ENCODE results near the gene AKNA. TPM values are rescaled to one million over a fixed set of nuclear protein-coding genes. Genes with fewer than 3 reads are reported as not detected.

AKNA gene
- total RNA-seq, 1 experiment from 2014 or later: 14.4 TPM

- Histone ChIP-seq H3K79me2 (ENCODE audit: low read depth) (no peaks in the 10 kb centered on the region), H3K9me3 (ENCODE audit: insufficient read depth, low read depth) (no peaks in the 10 kb centered on the region), H3F3A (ENCODE audit: insufficient read depth, low read depth) (no peaks in the 10 kb centered on the region), H3K4me1 (replicated peaks; ENCODE audit: insufficient read depth) (no peaks in the 10 kb centered on the region), H3K36me3 (ENCODE audit: low read depth) (no peaks in the 10 kb centered on the region), H2AFZ (no peak overlapping the region), H3K9me2 (ENCODE audit: insufficient read depth) (no peaks in the 10 kb centered on the region), H3K27ac (no peak overlapping the region), H4K20me1 (ENCODE audit: insufficient read depth) (no peaks in the 10 kb centered on the region), H3K4me3 (no peak overlapping the region), H3K27me3 (ENCODE audit: insufficient read depth, low read depth) (no peaks in the 10 kb centered on the region), H3K4me2 (no peak overlapping the region)
- no TSS peak for BruUV-seq (replicated peaks)
- ChIA-PET CTCF (no interaction called here), POLR2A (ENCODE audit: unreplicated experiment) (no interaction called here)
- TF ChIP-seq EZH2 (IDR thresholded peaks at IDR 0.05; ENCODE audit: low read depth) (no peak), CTCF (conservative IDR thresholded peaks at IDR 0.05) (no peak)
- intact Hi-C loops (cut with micrococcal nuclease; ENCODE audit: unreplicated experiment): loop anchor here (10.0 kb wide), 1 partner anchor 142 kb away; no protein-coding TSS in a partner anchor
- DNase-seq: no peak
Observed at GRCh38 chr9:114342755-114343440, 44.9 kb downstream of the AKNA start.

- Histone ChIP-seq H3K4me2 (no peak overlapping the region), H3F3A (ENCODE audit: insufficient read depth, low read depth) (no peaks in the 10 kb centered on the region), H3K27ac (no peak overlapping the region), H3K9me3 (ENCODE audit: insufficient read depth, low read depth) (no peaks in the 10 kb centered on the region), H3K4me3 (no peak overlapping the region), H3K79me2 (ENCODE audit: low read depth) (no peaks in the 10 kb centered on the region), H2AFZ (no peak overlapping the region), H3K27me3 (ENCODE audit: insufficient read depth, low read depth) (no peaks in the 10 kb centered on the region), H3K36me3 (ENCODE audit: low read depth) (no peaks in the 10 kb centered on the region), H3K4me1 (replicated peaks; ENCODE audit: insufficient read depth) (no peaks in the 10 kb centered on the region), H4K20me1 (ENCODE audit: insufficient read depth) (no peaks in the 10 kb centered on the region), H3K9me2 (ENCODE audit: insufficient read depth) (no peaks in the 10 kb centered on the region)
- no peak for TF ChIP-seq CTCF (conservative IDR thresholded peaks at IDR 0.05)
- TF ChIP-seq EZH2 (IDR thresholded peaks at IDR 0.05; ENCODE audit: low read depth): no peak
- CTCF ChIA-PET: no interaction called here
- POLR2A ChIA-PET (ENCODE audit: unreplicated experiment): no interaction called here
- BruUV-seq (replicated peaks): no TSS peak
- intact Hi-C loops (cut with micrococcal nuclease; ENCODE audit: unreplicated experiment): loop anchor here (10.0 kb wide), 1 partner anchor 143 kb away; no protein-coding TSS in a partner anchor
- DNase-seq: no peak
Observed at GRCh38 chr9:114341991-114342390, 45.8 kb downstream of the AKNA start.

- Histone ChIP-seq H3K27ac (no peak overlapping the region), H3K9me2 (ENCODE audit: insufficient read depth) (no peaks in the 10 kb centered on the region), H3F3A (ENCODE audit: insufficient read depth, low read depth) (no peaks in the 10 kb centered on the region), H2AFZ (no peak overlapping the region), H4K20me1 (ENCODE audit: insufficient read depth) (no peaks in the 10 kb centered on the region), H3K4me3 (no peak overlapping the region), H3K27me3 (ENCODE audit: insufficient read depth, low read depth) (no peaks in the 10 kb centered on the region), H3K4me1 (replicated peaks; ENCODE audit: insufficient read depth) (no peaks in the 10 kb centered on the region), H3K36me3 (ENCODE audit: low read depth) (no peaks in the 10 kb centered on the region), H3K4me2 (no peak overlapping the region), H3K9me3 (ENCODE audit: insufficient read depth, low read depth) (no peaks in the 10 kb centered on the region), H3K79me2 (ENCODE audit: low read depth) (no peaks in the 10 kb centered on the region)
- TF ChIP-seq CTCF (conservative IDR thresholded peaks at IDR 0.05): no peak
- TF ChIP-seq EZH2 (IDR thresholded peaks at IDR 0.05; ENCODE audit: low read depth): no peak
- intact Hi-C loops (cut with micrococcal nuclease; ENCODE audit: unreplicated experiment): loop anchor here (10.0 kb wide), 1 partner anchor 144 kb away; no protein-coding TSS in a partner anchor
- no peak for DNase-seq
- ChIA-PET CTCF (interaction anchor here (0.6 kb wide), 1 partner anchor 607 kb away, joined by 3 read pairs; no protein-coding TSS in a partner anchor), POLR2A (ENCODE audit: unreplicated experiment) (no interaction called here)
- no TSS peak for BruUV-seq (replicated peaks)
Observed at GRCh38 chr9:114341152-114341830, 46.5 kb downstream of the AKNA start.

Data from PC-9 (cell line).